ENCODE results near the gene C6orf15. TPM values are rescaled to one million over a fixed set of nuclear protein-coding genes. Genes with fewer than 3 reads are reported as not detected.

C6orf15 gene
- polyA plus RNA-seq, 1 donor from 2014 or later = not detected

DNA sequence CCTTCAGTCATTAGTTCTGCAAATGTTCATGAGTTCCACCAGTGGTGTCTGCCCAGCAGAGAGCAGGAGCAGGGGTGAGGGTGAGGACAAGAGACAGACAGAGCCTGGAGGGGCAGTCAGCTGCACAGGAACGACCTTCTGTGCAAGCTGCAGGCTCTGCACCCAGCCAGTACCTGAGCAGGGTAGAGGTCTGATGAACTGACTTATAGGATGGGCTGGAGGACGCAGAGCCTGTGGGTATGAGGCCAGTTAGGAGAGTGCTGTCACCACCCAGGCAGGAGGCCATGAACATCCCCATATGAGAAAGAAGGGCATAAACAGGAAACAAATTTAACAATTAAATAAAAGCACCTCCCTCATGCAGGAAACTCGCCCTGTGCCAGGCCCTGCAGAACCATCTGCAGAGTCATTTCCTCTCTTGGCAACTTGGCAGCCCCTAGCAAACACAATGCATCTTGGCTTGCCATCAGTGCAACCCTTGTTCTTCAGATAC lies 17.9 kb downstream of the C6orf15 start:
- H2AFZ ChIP-seq (ENCODE audit: low read depth, low read length) = no peak overlapping the region

GRCh38 chr6:31092769-31093505 lies 19.4 kb downstream of the C6orf15 start:
- no peaks in the 10 kb centered on the region for H3F3A ChIP-seq (ENCODE audit: insufficient read depth, low read length, poor library complexity, severe bottlenecking)
- no peaks in the 10 kb centered on the region for H3K36me3 ChIP-seq (ENCODE audit: insufficient read depth, low read length)
- TF ChIP-seq, protein P1, sequence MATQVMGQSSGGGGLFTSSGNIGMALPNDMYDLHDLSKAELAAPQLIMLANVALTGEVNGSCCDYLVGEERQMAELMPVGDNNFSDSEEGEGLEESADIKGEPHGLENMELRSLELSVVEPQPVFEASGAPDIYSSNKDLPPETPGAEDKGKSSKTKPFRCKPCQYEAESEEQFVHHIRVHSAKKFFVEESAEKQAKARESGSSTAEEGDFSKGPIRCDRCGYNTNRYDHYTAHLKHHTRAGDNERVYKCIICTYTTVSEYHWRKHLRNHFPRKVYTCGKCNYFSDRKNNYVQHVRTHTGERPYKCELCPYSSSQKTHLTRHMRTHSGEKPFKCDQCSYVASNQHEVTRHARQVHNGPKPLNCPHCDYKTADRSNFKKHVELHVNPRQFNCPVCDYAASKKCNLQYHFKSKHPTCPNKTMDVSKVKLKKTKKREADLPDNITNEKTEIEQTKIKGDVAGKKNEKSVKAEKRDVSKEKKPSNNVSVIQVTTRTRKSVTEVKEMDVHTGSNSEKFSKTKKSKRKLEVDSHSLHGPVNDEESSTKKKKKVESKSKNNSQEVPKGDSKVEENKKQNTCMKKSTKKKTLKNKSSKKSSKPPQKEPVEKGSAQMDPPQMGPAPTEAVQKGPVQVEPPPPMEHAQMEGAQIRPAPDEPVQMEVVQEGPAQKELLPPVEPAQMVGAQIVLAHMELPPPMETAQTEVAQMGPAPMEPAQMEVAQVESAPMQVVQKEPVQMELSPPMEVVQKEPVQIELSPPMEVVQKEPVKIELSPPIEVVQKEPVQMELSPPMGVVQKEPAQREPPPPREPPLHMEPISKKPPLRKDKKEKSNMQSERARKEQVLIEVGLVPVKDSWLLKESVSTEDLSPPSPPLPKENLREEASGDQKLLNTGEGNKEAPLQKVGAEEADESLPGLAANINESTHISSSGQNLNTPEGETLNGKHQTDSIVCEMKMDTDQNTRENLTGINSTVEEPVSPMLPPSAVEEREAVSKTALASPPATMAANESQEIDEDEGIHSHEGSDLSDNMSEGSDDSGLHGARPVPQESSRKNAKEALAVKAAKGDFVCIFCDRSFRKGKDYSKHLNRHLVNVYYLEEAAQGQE (IDR thresholded peaks at IDR 0.05; ENCODE audit: borderline replicate concordance) = no peak
- TF ChIP-seq CTCF (IDR thresholded peaks at IDR 0.05; ENCODE audit: poor library complexity, severe bottlenecking) (no peak), MXI1 (conservative IDR thresholded peaks at IDR 0.05; ENCODE audit: poor library complexity, severe bottlenecking) (no peak), SMC3 (conservative IDR thresholded peaks at IDR 0.05; ENCODE audit: poor library complexity) (no peak), EP300 (conservative IDR thresholded peaks at IDR 0.05; ENCODE audit: poor library complexity, severe bottlenecking) (no peak), RAD21 (conservative IDR thresholded peaks at IDR 0.05) (no peak), EZH2 (IDR thresholded peaks at IDR 0.05; ENCODE audit: borderline replicate concordance, insufficient read depth, low read length, poor library complexity, severe bottlenecking) (no peak), TAF1 (IDR thresholded peaks at IDR 0.05; ENCODE audit: low read depth) (no peak), POLR2AphosphoS5 (IDR thresholded peaks at IDR 0.05) (no peak)
- no peaks in the 10 kb centered on the region for H3K79me2 ChIP-seq (replicated peaks; ENCODE audit: insufficient read depth, low read length)
- no peak overlapping the region for H3K27ac ChIP-seq (ENCODE audit: low read length)
- no peaks in the 10 kb centered on the region for H3K27me3 ChIP-seq (ENCODE audit: insufficient read depth, low read depth, low read length)
- no peak overlapping the region for H3K4me3 ChIP-seq (ENCODE audit: low read length)
- no peak overlapping the region for H2AFZ ChIP-seq (ENCODE audit: low read depth, low read length)
- no peaks in the 10 kb centered on the region for H4K20me1 ChIP-seq (ENCODE audit: insufficient read depth)
- no peaks in the 10 kb centered on the region for H3K9me3 ChIP-seq (ENCODE audit: low read length)
- no peak overlapping the region for H3K4me2 ChIP-seq (ENCODE audit: low read length)
- no peak overlapping the region for H3K9ac ChIP-seq (ENCODE audit: low read length)
- H3K9me2 ChIP-seq (ENCODE audit: insufficient read depth, low read length) = no peaks in the 10 kb centered on the region

More for the DNA sequence above, 17.9 kb downstream of the C6orf15 start:
- H3K9me3 ChIP-seq (ENCODE audit: low read length) = no peaks in the 10 kb centered on the region
- TF ChIP-seq CTCF (IDR thresholded peaks at IDR 0.05; ENCODE audit: poor library complexity, severe bottlenecking) = no peak
- TF ChIP-seq TAF1 (IDR thresholded peaks at IDR 0.05; ENCODE audit: low read depth) = no peak
- no peaks in the 10 kb centered on the region for H3F3A ChIP-seq (ENCODE audit: insufficient read depth, low read length, poor library complexity, severe bottlenecking)
- no peaks in the 10 kb centered on the region for H3K36me3 ChIP-seq (ENCODE audit: insufficient read depth, low read length)
- H3K9ac ChIP-seq (ENCODE audit: low read length) = no peak overlapping the region
- no peak overlapping the region for H3K4me3 ChIP-seq (ENCODE audit: low read length)
- no peaks in the 10 kb centered on the region for H3K27me3 ChIP-seq (ENCODE audit: insufficient read depth, low read depth, low read length)
- no peaks in the 10 kb centered on the region for H3K79me2 ChIP-seq (replicated peaks; ENCODE audit: insufficient read depth, low read length)
- no peak overlapping the region for H3K4me2 ChIP-seq (ENCODE audit: low read length)
- no peaks in the 10 kb centered on the region for H3K9me2 ChIP-seq (ENCODE audit: insufficient read depth, low read length)
- H4K20me1 ChIP-seq (ENCODE audit: insufficient read depth) = no peaks in the 10 kb centered on the region
- H3K27ac ChIP-seq (ENCODE audit: low read length) = no peak overlapping the region
